NCI-H460 (cell line): ENCODE measurements around the gene SS18. TPM values are rescaled to one million over a fixed set of nuclear protein-coding genes. Genes with fewer than 3 reads are reported as not detected.

ENCODE experiments used
- DNase-seq: peaks from one replicate; pipeline ENCODE4 v3.0.0-alpha.2; 2016; ENCODE audit warnings: low read depth; ENCODE audit errors: extremely low read depth
- total RNA-seq: library from RNA; depleted of rRNA; stranded (reverse); fragments of >200 nt; shearing (Covaris generic); gene quantifications from 2 replicates; pipeline ENCODE4 v1.2.3, GENCODE V29; 2014; rRNA removed

SS18 gene
- total RNA-seq, 1 experiment from 2014 or later: 64.1 TPM

DNA sequence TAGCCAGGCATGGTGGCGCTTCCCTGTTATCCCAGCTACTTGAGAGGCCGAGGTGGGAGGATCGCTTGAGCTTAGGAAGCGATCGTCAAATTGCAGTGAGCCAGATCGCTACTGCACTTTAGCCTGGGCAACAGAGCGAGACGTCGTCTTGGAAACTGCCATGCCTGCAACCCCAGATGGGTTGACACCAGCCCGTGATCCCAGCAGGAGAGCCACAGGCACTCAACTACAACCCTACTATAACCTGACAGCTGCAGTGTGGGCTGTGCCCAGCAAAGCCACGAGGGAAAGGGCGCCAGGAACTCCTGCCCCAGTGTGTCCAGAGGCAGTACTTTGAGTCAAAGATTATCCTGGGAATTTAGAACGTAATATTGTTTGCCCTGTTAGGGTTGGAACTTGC lies 85.6 kb downstream of the SS18 start:
- DNase-seq: no peak

DNA sequence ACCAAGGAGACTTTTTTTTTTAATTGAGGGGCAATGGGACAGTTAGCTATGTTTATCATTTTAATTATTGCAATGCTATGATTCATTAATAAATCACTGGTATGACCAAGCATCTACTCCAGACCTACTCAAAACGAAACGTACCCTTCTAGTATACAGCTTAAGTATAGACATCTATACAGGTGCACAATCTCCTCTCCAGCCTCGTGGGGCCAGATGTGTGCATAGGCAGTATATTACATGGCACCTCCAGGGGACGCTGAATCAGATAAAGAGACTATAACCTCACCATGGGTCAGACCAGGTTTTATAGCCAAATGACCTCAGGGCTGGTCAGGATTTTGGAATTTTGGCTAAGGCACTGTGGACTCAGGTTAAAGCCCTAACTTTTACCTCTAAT lies 86.6 kb downstream of the SS18 start:
- DNase-seq: no peak

DNA sequence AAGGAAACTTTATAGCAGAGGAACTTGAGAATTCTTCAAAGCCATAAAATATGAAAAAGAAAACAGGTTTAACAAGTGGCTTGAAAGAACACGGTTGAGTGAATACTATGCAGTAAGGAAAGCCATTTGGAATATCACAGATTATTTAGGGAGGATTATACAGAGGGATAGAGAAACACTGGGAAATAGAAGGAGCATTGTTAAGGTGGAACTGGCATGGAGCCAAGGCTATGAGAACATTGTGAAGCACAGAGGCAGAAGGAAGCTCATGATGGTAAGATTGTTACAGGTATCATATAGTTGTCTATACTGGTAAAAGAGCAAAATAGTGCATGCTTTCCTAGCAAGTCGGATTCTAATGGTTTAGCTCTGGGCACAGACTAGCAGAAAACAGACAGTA lies 87.1 kb downstream of the SS18 start:
- no peak for DNase-seq

DNA sequence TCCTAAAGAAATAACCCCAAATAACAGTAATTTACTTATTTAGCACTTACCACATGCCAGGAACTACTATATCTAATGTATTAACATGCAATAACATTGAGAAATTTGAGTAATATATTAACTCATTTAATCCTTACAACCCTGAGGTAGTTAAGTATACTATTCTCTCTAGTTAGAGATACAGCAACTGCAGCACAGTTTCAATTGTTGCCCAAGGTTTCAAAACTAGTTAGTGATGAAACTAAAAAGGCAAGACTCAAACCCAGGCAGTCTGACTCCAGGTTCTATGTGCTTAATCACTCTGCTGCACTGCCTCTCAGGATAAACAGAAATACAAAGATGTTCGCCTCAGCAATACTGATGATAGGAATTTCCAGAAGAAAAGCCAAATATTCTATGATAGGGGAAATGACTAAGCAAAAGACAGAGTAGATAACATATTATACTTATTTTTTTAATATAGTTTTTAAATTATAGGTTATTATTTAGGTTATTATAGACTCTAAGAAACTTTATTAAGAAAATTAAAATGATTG lies 88.0 kb downstream of the SS18 start:
- no peak for DNase-seq

DNA sequence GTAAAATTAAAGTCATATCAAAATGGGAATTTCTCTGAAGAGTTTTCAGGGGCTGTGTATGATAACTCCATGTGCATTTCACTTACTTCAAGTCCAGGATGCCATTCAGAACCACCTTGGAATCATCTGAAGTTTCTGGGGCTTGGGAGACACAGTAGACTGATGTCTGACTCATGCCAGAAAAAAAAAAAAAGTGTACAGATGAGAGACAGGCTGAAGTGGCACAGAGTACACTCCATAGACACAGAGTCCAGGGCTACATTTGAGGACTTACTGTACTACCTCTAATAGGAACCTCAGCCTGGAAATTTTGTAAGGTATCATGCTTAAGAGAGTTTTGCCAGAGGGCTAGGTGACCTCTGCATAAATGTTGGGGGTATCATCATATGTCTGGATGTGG lies 92.0 kb downstream of the SS18 start:
- DNase-seq: no peak

DNA sequence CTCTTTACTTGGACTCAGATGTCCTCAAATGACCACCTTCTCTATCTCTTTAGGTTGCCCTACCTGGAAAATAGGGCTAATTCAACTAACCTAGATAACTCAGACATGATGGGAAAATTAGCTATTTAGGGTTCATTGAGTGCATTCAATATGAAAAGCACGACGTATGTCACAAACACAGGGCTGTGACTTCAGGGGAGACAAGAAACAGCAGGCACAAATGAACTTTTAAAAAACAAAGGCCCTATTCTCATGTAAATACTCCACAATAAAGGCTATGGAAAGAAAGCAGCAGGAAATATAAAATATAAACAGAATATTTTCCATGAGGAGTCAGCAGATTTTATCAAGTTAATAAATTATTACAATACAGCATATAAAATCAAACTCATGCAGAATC lies 97.8 kb downstream of the SS18 start:
- no peak for DNase-seq

DNA sequence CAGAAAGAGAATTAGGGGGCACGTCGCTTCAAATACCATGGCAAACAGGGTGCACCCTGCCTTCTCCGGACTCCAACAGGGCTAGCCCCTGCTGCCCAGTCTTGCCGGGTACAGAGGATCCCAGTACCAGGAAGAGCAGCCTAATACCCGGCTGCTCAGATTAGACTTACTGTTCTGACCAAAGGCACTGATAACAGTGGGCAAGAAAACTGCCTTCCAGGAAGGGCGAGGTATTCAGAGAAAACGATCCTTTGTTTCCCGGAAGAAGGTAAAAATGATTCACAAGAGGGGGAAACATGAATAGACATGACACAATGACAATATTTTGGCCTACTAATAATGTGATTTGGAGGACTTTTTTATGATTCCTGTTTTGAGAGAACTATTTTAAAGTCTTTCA lies 99.9 kb downstream of the SS18 start:
- no peak for DNase-seq

DNA sequence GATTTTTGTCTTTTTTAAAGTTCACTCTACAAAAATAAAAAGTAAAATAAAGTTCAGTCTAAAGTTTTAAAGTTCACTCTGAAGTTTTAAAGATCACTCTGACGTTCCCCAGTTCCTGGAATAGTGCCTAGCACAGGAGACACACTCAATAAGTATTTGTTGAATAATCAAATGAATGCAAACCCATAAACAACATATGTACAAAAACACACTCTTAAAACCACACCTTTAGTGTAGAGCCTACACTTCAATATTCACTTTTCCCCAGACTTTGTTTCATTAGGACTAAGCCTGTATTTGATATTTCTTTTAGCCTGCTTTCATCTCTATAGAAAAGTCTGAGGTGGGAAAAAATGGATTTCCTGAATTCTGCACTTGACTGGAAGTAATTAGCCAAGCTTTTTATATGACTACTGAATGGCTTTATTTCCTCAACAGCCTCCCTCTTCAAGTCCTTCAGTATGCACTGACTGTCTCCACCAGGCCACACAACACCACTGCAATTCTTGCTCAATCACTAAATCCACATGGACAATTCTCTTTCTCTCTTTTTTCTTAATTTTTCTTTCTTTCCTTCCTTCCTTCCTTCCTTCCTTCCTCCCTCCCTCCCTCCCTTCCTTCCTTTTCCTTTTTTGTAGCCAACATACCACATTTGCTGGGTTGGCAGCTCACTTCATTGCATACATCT lies 104.6 kb downstream of the SS18 start:
- DNase-seq: no peak

DNA sequence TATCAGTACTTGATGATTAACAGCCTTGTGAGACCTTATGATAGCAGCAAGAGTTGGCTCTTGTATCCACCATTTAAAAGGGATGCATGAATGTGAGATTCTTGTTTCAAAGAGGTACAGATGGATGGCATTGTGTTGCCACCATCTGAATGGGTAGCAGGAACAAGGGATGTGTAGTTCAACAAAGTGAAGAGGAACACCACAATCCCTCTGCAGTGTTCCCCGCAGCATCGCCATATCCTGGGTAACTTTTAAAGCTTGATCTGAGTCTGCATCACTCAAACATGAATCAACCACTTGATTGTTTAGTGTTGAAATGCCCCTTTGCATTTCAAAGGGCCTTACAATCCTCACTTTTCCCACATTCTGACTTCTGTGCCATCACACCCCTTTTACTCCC lies 106.7 kb downstream of the SS18 start:
- no peak for DNase-seq

DNA sequence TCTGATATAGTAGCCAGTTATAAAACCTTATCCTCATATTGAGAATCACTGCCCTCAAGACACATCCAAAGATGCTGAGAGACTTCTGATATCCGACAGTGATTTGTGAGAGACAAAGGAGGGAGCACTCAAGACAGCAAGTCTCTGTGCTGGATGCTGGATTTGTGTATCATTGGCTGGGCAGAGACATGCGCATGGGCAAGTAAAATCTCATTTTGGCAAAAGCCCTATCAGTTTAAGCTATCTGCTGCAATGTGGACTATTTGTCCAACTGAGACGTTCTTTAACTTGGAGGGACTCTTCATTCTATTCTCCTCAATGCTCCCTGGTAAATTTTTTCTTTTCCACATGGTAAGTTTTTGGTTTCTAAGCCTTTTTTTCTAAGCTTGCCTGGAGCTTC lies 107.5 kb downstream of the SS18 start:
- DNase-seq: no peak

DNA sequence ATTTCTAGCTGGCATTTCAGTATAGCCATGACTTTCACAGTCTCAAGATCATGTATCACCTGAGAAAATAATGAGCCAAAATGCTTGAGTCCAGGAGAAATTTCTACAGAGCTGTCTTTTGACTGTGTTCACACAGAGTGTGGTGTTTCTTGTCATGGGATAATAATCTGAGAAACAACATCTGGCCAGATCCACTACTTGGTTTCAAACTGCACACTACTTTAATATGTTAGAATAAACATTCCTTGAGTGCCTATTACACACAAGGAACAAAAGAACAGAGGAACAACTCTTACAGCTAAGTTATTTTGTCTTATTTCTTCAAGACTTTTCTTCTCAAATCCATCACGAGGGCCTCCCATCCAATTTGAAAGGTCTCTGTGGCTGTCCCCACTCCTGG lies 108.3 kb downstream of the SS18 start:
- no peak for DNase-seq

DNA sequence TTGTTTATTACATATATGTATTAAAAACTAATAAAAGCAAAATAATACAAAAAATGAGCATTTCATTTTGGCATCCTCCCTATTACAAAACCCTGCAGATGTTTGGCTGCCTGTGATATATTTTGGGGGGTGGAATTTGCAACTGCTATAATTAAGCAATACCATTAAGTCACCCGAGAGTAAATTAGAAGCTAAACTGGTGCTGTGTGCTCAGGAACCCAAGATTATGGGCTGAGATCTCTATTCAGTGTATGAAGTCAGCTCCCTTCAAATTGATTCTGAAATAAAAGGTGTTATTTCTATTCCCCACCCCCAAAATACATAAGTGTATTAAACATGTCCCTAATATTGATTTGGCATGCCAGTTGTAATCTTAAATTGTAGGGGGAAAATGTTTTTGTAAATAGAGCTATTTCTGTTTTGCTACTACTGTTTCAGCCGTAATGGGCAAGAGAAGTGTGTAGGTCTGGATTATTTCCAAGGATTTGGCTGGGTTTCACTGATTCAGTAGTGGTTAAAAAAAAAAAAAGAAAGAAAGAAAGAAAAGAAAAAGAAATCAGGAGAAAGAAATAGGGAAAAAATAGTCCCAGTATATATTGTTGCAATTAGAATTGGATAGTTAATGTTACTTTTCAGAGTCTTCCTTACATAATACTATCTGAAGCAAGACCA lies 110.9 kb downstream of the SS18 start:
- DNase-seq: no peak

DNA sequence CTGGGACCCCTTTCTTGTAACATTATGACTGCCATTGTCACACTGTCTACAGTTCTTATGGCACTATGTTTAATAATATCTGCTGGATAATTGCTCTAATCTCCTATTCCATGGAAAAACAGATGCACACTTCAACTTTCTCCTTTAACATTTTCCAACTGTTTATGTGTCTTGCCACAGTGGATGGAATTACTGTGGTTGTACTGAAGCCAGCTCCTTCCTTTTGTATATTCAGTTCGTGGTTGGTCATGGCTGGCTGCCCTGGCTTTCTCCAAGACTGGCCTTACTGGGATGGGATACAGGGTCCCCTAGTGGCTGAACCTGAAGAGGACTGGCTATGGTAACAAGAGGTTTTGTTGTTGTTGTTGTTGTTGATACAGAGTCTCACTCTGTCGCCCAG lies 113.9 kb downstream of the SS18 start:
- DNase-seq: no peak

DNA sequence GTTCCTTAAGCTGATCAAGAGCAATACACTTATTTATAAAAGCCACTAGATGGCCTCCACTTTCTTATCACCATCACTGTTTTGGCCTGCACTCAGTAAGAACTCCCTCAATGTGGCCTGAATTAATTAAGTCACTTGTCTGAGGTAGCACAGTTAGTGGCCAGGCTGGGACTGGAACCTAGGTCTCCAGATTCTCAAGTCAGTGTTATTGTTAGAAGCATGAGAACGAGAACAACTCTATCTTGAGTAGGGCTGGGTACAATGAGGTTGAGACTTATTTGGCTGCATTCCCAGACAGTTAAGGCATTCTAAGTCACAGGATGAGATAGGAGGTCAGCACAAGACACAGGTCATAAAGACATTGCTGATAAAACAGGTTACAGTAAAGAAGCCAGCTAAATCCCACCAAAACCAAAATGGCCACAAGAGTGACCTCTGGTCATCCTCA lies 115.8 kb downstream of the SS18 start:
- DNase-seq: no peak

Other genes starting within 250 kb of the SS18 start
- not detected in 2 replicates for gene PSMA8, start 43.3 kb upstream of the SS18 start, total RNA-seq
- 12.3 and 12.4 TPM in 2 replicates for gene TAF4B, start 135.8 kb upstream of the SS18 start, total RNA-seq